Activated naive CD4-positive, alpha-beta T cell treated with anti-CD3 and anti-CD28 coated beads, Interleukin-2, amount 50 U/mL, for 72 hours (primary cell): ENCODE results near the gene GNPTG. TPM values are rescaled to one million over a fixed set of nuclear protein-coding genes. Genes with fewer than 3 reads are reported as not detected.
A peak's percentile ranks its signal among the peaks of the same experiment; 100 is the strongest.

Experiments
- ATAC-seq, 2 donors: fragments of 150-1000 bp; cut with Tn5 transposase; 2 replicates each; pipeline ENCODE4 v1.10.0; 2021; ENCODE audit warnings: mild to moderate bottlenecking in 2 of 2, moderate library complexity in 2 of 2
- DNase-seq, 2 donors: peaks; one replicate each; pipeline ENCODE4 v3.0.0; 2021 to 2022; ENCODE audit warnings: low spot score in 2 of 2
- H3K27ac Mint-ChIP-seq, 2 donors: one replicate each; pipeline ENCODE4 v1.8.0; 2022; ENCODE audit warnings: mild to moderate bottlenecking in 2 of 2, mixed read lengths in 2 of 2
- H3K36me3 Mint-ChIP-seq, 2 donors: one replicate each; pipeline ENCODE4 v1.8.0; 2022; ENCODE audit warnings: mixed read lengths in 2 of 2
- H3K9me3 Mint-ChIP-seq, 2 donors: one replicate each; pipeline ENCODE4 v1.8.0; 2022; ENCODE audit warnings: mixed read lengths in 2 of 2
- total RNA-seq, 2 donors: library from RNA; stranded (reverse); gene quantifications; one replicate each; pipeline ENCODE4 v1.2.3, GENCODE V29; 2022

GNPTG gene
- total RNA-seq, 2 donors from 2014 or later = 21.7 to 25.4 TPM

DNA sequence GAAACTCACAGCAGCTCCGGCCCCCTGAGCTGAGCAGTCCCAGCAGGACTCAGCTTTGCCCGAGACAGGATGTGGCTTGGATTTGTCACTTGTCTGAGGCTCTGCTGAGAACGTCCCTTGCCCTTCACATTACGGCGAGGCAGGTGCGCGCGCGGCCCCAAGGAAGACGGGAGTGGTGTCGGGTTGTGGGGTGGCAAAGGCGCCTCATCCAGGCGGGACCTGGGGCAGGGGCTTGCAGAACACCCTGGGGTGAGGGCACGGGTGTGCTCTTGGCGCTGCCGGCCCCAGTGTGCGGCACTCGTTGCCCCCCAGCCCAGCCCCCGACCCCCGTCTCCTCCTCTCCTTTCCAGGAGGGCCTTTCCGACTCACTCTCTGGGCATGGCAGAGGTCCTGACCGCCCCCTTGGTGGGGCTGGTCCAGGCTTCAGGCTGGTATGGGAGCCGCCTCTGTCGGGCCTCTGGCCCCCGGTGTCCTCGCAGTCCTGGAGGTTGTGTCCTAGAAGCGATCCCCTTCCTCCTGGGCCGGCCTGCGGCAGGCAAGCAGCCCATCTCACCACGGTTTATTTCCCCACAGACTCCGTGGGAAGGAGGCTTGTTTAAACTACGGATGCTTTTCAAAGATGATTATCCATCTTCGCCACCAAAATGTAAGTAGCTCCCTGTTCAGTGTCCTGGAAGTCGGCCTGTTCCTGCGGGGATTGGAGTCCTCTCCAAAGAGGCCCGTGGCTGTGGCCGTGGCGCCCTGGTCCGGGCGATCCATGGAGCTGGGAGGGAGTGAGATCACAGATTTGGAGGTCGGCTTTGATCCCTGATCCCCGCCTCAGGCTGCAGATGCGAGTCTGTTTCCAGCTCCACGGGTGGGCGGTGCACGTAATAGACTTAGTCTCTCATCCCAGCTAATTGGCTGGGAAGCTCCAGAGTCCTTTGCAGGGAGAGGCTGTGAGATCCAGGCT, 36.4 kb upstream of the GNPTG start:
- DNase-seq (no peak), ATAC-seq (no peak)
- Mint-ChIP-seq H3K36me3 (peaks cover 31 to 43% of the 10 kb centered on the region in 2 donors), H3K9me3 (no peaks in the 10 kb centered on the region), H3K27ac (peak overlapping the region in 1 of 2 donors; percentile 50)

DNA sequence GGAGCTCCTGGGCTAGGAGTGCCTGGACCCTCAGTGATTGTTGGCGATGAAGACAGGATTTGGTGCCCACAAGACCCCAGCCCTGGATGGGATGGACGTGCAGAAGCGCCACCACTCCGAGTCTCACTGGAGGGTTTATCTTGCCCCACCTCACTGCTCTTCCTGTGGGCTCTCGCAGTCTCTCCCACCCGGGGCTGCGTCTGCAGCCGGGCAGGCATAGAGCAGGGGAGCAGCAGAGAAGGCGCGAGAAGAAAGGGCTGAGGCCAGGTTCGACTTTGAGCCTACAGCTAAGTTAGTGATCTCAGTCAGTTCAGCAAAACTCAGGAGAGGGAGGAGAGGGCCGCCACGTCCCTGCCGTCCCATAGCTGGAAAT, 35.7 kb upstream of the GNPTG start:
- ATAC-seq (no peak), DNase-seq (no peak)
- Mint-ChIP-seq H3K27ac (no peak overlapping the region), H3K36me3 (peaks cover 26 to 36% of the 10 kb centered on the region in 2 donors), H3K9me3 (no peaks in the 10 kb centered on the region)

DNA sequence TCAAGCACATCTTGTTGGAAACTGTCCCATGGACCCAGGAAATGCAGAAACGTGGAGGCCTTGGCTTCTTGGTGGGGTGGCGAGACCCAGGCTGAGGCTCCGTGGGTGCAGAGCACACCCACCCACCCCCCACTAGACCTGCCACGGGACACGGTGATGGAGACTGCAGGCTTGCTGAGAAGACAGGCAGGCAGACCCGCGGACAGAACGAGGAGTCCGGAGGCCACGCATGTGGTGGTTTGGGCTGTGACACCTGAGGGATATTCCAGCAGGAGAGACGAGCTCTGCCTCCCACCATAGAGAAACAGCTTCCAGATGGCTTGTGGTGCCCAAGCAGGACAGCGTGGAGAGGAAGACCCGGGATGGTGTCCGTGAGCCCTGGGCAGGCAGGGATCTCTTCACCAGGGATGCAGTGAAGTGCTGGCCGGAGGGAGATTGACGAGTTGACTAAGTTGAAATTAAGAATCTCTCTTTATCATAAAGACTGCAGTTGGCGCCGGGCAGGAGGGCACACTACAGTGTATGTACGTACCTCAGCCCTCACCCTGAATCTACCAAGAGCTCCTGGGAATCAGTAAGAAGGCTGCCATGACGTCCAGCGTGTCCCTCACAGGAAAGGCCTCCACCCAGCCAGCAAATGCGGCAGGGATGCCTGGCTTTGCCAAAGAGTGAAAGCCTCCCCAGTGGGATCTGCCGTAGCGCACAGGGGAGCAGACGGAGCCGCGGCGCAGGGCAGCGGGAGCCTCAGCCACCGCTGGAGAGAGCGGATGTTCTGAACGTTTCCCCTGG, 34.1 kb upstream of the GNPTG start:
- DNase-seq = no peak
- peaks cover 24 to 33% of the 10 kb centered on the region in 2 donors for H3K36me3 Mint-ChIP-seq
- ATAC-seq = no peak
- H3K27ac Mint-ChIP-seq = peak overlapping the region in 1 of 2 donors; percentile 55
- H3K9me3 Mint-ChIP-seq = no peaks in the 10 kb centered on the region

DNA sequence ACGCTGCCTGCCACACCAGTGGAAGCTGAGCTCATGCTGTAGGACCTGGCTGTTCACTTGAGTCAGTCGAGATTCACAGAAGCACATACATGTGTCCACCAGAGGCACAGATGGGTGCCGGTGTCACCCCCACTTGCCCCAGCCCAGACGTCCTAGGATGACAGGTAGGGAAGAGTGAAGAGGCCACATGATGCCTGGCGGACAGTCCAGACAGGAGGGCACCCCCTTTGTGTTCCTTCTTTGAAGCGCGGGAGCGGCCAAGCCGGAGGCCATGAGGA, 33.5 kb upstream of the GNPTG start:
- peak overlapping the region in 1 of 2 donors; percentile 91 for H3K27ac Mint-ChIP-seq
- no peak for ATAC-seq
- H3K36me3 Mint-ChIP-seq = peaks cover 24 to 33% of the 10 kb centered on the region in 2 donors
- H3K9me3 Mint-ChIP-seq = no peaks in the 10 kb centered on the region
- no peak for DNase-seq

DNA sequence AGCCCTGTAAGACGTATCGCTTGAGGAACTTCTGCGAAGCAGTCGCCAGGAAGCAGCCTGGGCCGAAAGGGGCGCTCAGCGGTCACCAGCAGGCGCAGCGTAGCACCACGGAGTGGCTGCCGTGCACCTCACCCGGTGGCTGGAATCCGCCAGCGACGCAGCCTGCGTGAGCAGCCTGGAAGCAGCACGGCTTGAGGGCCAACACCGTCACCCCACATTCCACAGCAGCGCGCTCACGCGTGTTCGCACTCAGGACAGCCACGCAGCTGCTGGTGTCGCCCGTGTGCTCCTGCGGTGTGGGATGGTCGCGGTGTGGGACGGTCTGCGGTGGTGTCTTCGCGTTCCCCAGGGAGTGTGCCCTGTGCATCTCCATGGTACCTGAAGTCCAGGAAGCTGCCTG, 32.7 kb upstream of the GNPTG start:
- no peak for ATAC-seq
- H3K27ac Mint-ChIP-seq = no peak overlapping the region
- no peaks in the 10 kb centered on the region for H3K9me3 Mint-ChIP-seq
- peaks cover 24 to 33% of the 10 kb centered on the region in 2 donors for H3K36me3 Mint-ChIP-seq
- DNase-seq = no peak

DNA sequence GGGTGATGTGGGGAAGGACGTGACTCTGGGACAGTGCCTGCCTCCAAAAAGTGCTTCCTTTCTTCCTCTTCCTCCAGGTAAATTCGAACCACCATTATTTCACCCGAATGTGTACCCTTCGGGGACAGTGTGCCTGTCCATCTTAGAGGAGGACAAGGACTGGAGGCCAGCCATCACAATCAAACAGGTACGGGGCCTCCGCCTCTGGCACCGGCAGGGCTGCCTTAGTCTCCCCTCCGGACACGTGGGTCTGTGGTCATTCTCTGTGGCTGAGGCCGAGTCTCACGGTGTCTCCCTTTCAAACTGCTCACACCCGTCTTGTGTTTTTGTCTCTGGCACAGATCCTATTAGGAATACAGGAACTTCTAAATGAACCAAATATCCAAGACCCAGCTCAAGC, 31.6 kb upstream of the GNPTG start:
- no peak for DNase-seq
- H3K27ac Mint-ChIP-seq = peak overlapping the region; percentile 23 to 44
- no peaks in the 10 kb centered on the region for H3K9me3 Mint-ChIP-seq
- peaks cover 24 to 29% of the 10 kb centered on the region in 2 donors for H3K36me3 Mint-ChIP-seq
- ATAC-seq = no peak

DNA sequence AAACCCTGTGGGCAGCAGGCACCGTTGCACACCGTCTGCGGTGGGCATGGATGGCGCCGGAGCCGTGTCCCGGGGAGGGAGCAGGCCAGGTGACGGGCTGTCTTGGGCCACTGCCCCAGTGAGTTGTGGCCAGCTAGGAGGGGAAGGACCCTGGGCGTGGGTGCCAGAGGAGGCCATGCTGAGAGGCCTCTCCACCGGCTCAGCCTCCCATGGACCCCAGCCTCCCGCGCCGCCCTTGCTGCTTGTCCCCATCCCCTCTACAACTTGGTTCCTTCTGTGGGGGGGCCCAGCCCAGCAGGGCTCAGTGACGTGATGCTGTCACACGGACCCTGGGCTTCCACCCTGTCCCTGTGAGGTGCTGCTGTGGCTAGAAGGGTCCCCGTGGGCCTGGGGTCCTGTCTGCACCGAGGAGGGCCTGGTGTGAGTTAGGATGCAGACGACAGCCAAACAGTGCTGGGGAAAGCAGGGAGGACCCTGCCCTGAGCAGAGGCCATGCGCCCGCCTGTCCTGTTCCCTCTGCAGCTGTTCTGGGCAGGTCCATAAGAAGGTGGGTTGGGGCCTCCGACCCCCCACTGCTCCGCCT, 31.0 kb upstream of the GNPTG start:
- DNase-seq (no peak), ATAC-seq (peak in 1 of 2 donors; percentile 8)
- H3K27ac Mint-ChIP-seq = peak overlapping the region; percentile 23 to 55
- H3K36me3 Mint-ChIP-seq = peaks cover 24 to 27% of the 10 kb centered on the region in 2 donors
- H3K9me3 Mint-ChIP-seq = no peaks in the 10 kb centered on the region

DNA sequence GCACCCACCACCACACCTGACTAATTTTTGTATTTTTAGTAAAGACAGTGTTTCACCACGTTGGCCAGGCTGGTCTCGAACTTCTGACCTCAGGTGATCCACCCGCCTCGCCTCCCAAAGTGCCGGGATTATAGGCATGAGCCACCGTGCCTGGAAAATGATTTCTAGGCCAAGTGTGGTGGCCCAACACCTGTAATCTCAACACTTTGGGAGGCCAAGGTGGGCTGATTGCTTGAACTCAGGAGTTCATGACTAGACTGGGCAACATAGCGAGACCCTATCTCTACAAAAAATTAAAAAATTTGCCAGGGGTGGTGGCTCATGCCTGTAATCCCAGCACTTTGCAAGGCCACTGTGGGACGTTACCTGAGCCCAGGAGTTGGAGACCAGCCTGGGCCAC, 29.3 kb upstream of the GNPTG start:
- Mint-ChIP-seq H3K36me3 (peaks cover 19 to 21% of the 10 kb centered on the region in 2 donors), H3K9me3 (no peaks in the 10 kb centered on the region), H3K27ac (no peak overlapping the region)
- ATAC-seq = no peak
- DNase-seq = no peak

DNA sequence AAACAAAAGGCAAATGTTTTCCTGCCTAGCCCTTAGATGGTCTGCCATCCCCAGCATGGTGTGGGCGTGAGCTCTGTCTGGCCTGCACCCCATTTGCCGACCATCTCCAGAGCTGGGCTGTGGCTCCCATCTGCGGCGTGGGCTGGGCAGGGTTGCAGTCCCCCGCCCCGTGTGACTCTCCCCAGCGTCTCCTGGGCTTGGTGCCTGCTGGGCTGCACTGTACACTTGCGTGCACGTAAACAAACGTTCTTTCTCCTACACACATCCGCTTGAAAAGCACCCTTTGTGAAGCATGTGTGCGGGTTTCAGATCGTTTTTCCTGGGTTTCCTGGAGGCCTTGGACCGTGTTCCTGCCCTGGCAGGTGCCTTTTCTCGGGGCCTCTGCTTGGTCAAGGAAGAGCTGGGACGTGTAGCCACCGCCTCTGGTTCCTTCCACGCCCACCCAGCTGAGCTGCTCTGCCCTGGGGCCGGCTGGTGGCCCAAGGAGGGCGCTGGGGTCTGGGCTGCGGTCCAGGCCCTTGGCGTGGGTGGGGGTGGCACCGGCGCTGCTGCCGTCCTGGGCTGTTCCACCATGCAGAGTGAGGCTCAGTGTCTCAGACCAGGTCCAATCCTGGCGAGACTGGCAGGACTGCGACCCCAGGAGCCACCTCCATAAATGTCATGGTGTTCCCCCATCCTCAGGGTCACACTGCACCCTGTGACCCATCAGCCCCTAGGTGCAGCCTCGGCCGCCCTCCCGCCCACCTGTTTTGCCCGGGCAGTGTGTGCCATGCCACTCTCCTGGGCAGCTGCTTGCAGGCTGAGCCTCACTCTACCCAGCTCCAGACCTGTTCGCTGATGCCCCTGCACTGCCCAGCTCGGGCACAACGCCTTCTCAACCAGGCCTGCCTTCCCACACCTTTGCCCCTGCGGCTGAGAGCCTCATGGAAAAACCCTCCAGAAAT, 28.2 kb upstream of the GNPTG start:
- ATAC-seq (peak in 1 of 2 donors; percentile 4), DNase-seq (no peak)
- Mint-ChIP-seq H3K9me3 (no peaks in the 10 kb centered on the region), H3K36me3 (peaks cover 8 to 11% of the 10 kb centered on the region in 2 donors), H3K27ac (peak overlapping the region in 1 of 2 donors; percentile 44)

DNA sequence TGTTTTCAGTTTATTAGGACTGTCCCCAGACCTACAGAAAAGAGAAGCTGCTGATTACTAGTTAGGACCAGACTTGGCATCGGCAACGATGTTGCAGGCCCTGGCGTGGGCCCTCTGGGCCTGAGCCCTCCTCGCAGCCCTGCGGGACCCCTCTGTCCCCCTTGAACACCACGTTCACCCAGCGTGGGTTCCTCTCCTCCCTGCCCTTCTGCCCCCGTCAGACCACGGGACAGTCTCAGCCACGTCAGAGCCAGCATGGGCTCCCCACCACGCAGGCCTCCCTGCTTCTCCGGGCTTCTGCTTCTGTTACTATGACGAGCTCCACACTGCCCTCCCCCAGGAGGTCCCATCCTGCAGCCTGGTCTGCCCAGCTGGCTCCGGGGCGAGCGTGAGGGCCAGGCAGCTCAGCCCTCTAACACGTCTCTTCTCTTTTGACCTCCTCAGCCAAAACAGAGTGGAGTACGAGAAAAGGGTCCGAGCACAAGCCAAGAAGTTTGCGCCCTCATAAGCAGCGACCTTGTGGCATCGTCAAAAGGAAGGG, 27.4 kb upstream of the GNPTG start:
- peaks cover 5 to 7% of the 10 kb centered on the region in 2 donors for H3K36me3 Mint-ChIP-seq
- H3K27ac Mint-ChIP-seq = peak overlapping the region in 1 of 2 donors; percentile 44
- no peaks in the 10 kb centered on the region for H3K9me3 Mint-ChIP-seq
- no peak for DNase-seq
- no peak for ATAC-seq

DNA sequence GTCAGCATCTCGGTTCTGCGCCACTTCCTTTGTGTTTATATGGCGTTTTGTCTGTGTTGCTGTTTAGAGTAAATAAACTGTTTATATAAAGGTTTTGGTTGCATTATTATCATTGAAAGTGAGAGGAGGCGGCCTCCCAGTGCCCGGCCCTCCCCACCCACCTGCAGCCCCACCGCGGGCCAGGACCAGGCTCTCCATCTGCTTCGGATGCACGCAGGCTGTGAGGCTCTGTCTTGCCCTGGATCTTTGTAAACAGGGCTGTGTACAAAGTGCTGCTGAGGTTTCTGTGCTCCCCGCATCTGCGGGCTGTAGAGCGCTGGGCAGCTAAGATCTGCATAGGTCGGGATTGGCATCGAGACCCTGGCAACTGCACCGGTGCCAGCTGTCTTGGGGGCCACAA, 26.5 kb upstream of the GNPTG start:
- DNase-seq = no peak
- no peak for ATAC-seq
- Mint-ChIP-seq H3K36me3 (peaks cover 0 to 3% of the 10 kb centered on the region in 2 donors), H3K27ac (no peak overlapping the region), H3K9me3 (no peaks in the 10 kb centered on the region)

DNA sequence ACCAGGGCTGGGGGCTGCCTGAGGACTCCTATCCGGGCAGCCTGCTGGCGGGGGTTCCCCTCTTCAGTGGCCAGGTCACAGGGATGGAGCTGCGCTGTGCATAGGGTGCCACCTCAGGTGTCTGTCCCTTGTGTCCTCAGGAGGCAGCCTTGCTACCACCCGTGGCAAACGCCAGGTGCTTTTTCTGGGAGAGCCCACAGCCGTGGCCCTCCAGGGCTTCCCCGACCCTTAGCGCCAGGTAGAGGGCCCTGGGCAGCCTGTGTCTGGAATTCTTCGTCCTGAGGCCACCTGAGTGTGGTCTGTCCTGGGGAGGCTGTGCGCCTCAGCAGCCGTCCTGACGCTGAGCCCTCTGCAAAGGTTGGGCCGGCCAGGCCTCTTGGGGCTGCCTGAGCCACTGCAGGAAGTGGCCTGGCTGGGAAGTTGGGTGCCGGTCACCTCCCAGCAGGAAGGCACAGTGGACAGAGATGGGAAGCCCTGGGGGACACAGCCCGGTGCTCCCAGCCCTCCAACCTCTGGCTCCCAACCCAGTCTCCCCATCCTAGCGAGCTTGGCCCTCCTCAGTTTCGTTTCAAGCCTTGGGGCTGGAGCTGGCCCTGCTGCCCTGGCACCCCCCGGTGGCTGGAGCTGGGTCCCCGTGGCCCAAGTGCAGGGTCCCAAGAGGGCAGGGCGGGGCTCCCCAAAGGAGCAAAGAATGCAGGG, 25.9 kb upstream of the GNPTG start:
- Mint-ChIP-seq H3K27ac (no peak overlapping the region), H3K9me3 (no peaks in the 10 kb centered on the region), H3K36me3 (no peaks in the 10 kb centered on the region)
- ATAC-seq = peak in 1 of 2 donors; percentile 3
- no peak for DNase-seq

DNA sequence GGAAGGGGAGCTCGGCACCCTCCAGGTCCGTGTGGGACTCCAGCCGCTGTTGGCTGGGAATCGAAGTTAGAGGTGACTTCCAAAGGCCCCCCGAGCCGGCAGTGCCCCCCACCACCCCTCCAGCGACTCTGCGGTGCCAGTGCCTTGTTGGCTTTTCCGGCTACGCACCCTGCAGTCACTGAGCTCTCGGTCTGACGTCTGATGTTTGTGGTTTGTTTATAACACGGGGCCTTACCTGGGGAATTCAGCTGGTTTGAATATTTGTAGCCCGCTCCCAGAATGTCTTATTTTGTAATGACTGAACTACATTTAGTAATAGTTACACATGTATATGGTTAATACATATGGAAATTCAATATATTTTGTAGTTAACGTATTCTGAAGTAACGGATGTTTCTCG, 25.3 kb upstream of the GNPTG start:
- DNase-seq (no peak), ATAC-seq (no peak)
- no peaks in the 10 kb centered on the region for H3K36me3 Mint-ChIP-seq
- no peaks in the 10 kb centered on the region for H3K9me3 Mint-ChIP-seq
- no peak overlapping the region for H3K27ac Mint-ChIP-seq

DNA sequence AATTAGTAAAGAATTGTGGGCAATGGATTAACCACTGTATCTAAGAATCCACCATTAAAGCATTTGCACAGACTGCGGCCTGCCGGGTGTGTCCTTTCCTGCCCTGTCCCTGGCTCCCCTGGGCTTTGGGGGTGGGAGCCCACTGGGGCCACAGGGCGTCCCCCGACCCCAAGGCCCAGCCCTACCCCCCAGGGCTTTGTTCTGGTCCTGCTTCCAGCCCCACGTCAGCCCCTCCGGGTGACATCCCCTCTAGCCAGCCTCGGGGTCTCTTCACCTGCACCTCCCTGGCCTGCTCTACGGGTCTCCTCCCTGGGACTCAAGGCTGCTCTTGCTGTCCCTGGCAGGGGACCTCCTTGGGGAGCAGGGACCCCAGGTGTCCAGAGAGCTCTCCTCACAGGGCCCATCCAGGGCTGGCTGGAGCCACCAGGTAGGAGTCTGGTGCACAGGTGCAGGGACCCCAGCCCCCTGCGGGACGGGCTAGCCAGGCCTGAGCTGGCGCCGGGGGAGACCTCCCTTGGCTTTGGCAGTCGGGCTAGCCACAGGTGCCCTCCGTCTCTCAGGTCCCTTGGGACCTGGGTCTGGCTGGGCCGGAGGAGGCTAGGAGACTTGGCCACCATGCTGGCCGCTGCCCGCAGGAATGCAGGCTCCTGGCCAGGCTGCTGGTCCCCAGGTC, 24.6 kb upstream of the GNPTG start:
- peak overlapping the region in 1 of 2 donors; percentile 14 for H3K27ac Mint-ChIP-seq
- H3K36me3 Mint-ChIP-seq = no peaks in the 10 kb centered on the region
- ATAC-seq (peak in 1 of 2 donors; percentile 8), DNase-seq (no peak)
- H3K9me3 Mint-ChIP-seq = no peaks in the 10 kb centered on the region

DNA sequence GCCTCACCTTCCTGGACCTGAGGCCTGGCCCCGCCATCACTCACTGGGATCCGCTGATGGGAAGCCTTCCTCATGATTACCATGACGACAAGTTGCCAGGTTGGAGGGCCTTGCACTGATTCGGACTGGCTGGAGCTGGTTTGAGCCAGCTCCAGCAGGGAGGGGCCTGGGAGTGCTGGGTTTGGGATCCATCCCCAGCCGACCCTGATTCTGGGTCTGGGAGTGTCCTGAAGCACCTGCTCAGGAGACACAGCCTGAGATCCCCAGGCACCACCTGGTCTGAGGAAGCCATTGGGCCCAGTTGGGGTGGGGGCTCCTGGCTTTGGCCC, 24.1 kb upstream of the GNPTG start:
- ATAC-seq = no peak
- Mint-ChIP-seq H3K27ac (no peak overlapping the region), H3K9me3 (no peaks in the 10 kb centered on the region), H3K36me3 (no peaks in the 10 kb centered on the region)
- no peak for DNase-seq
